Activated CD4-positive, alpha-beta T cell treated with anti-CD3 and anti-CD28 coated beads, Interleukin-2, amount 10 ng/mL, durations not matched to agents 24 days and 14 days (primary cell): ENCODE measurements around the gene TIAM1. TPM values are rescaled to one million over a fixed set of nuclear protein-coding genes. Genes with fewer than 3 reads are reported as not detected.

ENCODE experiments used
- DNase-seq: peaks from one replicate; pipeline ENCODE4 v3.0.0; 2022
- H3K27ac Mint-ChIP-seq: one replicate; pipeline ENCODE4 v1.8.0; 2022; ENCODE audit warnings: mild to moderate bottlenecking, mixed read lengths
- H3K27me3 Mint-ChIP-seq: one replicate; pipeline ENCODE4 v1.8.0; 2022; ENCODE audit warnings: mixed read lengths
- H3K36me3 Mint-ChIP-seq: one replicate; pipeline ENCODE4 v1.8.0; 2022; ENCODE audit warnings: low read depth, mild to moderate bottlenecking, mixed read lengths
- H3K4me1 Mint-ChIP-seq: one replicate; pipeline ENCODE4 v1.8.0; 2021; ENCODE audit warnings: mixed read lengths
- H3K4me3 Mint-ChIP-seq: one replicate; pipeline ENCODE4 v1.8.0; 2022; ENCODE audit warnings: mild to moderate bottlenecking, moderate library complexity, mixed read lengths
- H3K9me3 Mint-ChIP-seq: one replicate; pipeline ENCODE4 v1.8.0; 2021; ENCODE audit warnings: mixed read lengths
- intact Hi-C: fragments of 100-400 bp; cut with micrococcal nuclease; formaldehyde crosslinking; loops from one replicate; pipeline ENCODE4 v1.15.1; 2023
- total RNA-seq: library from RNA; stranded (reverse); gene quantifications from 2 replicates; pipeline ENCODE4 v1.2.3, GENCODE V29; 2022

TIAM1 gene
- total RNA-seq, 1 donor from 2014 or later, result 104 TPM

- H3K27ac Mint-ChIP-seq, result peak overlapping the region; percentile 46
- H3K27me3 Mint-ChIP-seq, result no peaks in the 10 kb centered on the region
- H3K4me1 Mint-ChIP-seq, result peaks cover 54% of the 10 kb centered on the region
- no peaks in the 10 kb centered on the region for H3K9me3 Mint-ChIP-seq
- no peak for DNase-seq
- peaks cover 72% of the 10 kb centered on the region for H3K36me3 Mint-ChIP-seq
- H3K4me3 Mint-ChIP-seq, result peak overlapping the region; percentile 0
- intact Hi-C loops, result no loop called here
These were observed 11.5 kb downstream of the TIAM1 start for GRCh38 chr21:31332525-31332924.

DNA sequence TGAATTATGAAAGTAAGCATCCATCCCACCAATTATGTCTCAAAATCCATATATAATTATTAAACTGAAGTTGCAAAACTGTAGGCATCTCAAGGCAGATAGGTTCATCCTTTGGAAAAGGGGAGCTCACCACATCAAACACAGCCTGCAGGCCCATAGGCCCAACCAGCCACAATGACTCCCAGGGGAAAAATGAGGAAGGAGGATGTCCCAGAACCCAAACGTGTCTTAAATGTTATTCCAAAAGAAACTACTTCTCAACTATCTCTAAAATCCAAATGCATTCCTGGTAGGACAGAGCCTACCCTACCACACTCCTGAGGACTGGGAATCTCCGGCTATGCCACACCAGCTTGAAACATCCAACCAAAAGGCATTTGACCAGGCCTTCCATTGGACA lies 12.8 kb downstream of the TIAM1 start:
- H3K9me3 Mint-ChIP-seq, result no peaks in the 10 kb centered on the region
- peaks cover 66% of the 10 kb centered on the region for H3K36me3 Mint-ChIP-seq
- H3K4me1 Mint-ChIP-seq, result peaks cover 54% of the 10 kb centered on the region
- no peak overlapping the region for H3K27ac Mint-ChIP-seq
- DNase-seq, result no peak
- H3K27me3 Mint-ChIP-seq, result no peaks in the 10 kb centered on the region
- intact Hi-C loops, result no loop called here
- H3K4me3 Mint-ChIP-seq, result no peak overlapping the region

GRCh38 chr21:31330144-31330483 lies 13.9 kb downstream of the TIAM1 start:
- Mint-ChIP-seq H3K4me3 (no peak overlapping the region), H3K9me3 (no peaks in the 10 kb centered on the region), H3K27me3 (no peaks in the 10 kb centered on the region), H3K36me3 (peaks cover 61% of the 10 kb centered on the region), H3K27ac (no peak overlapping the region), H3K4me1 (peaks cover 52% of the 10 kb centered on the region)
- intact Hi-C loops, result no loop called here
- DNase-seq, result no peak

GRCh38 chr21:31329456-31330143 lies 14.5 kb downstream of the TIAM1 start:
- intact Hi-C loops, result no loop called here
- Mint-ChIP-seq H3K4me1 (peaks cover 49% of the 10 kb centered on the region), H3K9me3 (no peaks in the 10 kb centered on the region), H3K27ac (no peak overlapping the region), H3K27me3 (no peaks in the 10 kb centered on the region), H3K36me3 (peaks cover 61% of the 10 kb centered on the region), H3K4me3 (no peak overlapping the region)
- DNase-seq, result no peak

- no peaks in the 10 kb centered on the region for H3K27me3 Mint-ChIP-seq
- intact Hi-C loops, result loop anchor here (1.0 to 2.0 kb wide), 7 partner anchors 15 to 228 kb away; no protein-coding TSS in a partner anchor
- H3K4me3 Mint-ChIP-seq, result peak overlapping the region; percentile 74
- no peaks in the 10 kb centered on the region for H3K9me3 Mint-ChIP-seq
- peaks cover 61% of the 10 kb centered on the region for H3K36me3 Mint-ChIP-seq
- H3K27ac Mint-ChIP-seq, result peak overlapping the region; percentile 92
- peaks cover 28% of the 10 kb centered on the region for H3K4me1 Mint-ChIP-seq
- peak; percentile 80 for DNase-seq
These were observed 17.4 kb downstream of the TIAM1 start for GRCh38 chr21:31326522-31327242.

DNA sequence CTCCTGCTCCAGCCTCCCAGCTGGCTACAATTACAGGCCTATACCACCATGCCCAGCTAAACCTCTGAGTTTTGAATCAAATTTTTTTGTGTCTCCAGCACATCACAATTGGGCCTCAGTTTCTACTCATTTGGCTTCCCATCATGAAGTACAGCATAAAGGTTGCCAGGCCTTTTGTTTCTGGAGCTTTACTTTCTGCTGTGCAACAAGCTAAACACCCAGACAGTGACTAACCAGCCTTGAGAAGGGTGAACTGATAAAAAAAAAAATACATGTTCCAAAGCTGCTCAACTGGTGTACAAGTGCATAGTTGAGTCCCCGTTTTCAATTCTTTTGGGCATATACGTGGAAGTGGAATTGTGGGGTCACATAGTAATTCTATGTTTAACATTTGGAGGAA lies 25.1 kb downstream of the TIAM1 start:
- H3K4me3 Mint-ChIP-seq, result no peak overlapping the region
- intact Hi-C loops, result no loop called here
- H3K9me3 Mint-ChIP-seq, result no peaks in the 10 kb centered on the region
- H3K27me3 Mint-ChIP-seq, result no peaks in the 10 kb centered on the region
- H3K4me1 Mint-ChIP-seq, result peaks cover 21% of the 10 kb centered on the region
- H3K27ac Mint-ChIP-seq, result no peak overlapping the region
- no peak for DNase-seq
- peaks cover 32% of the 10 kb centered on the region for H3K36me3 Mint-ChIP-seq

- peaks cover 22% of the 10 kb centered on the region for H3K4me1 Mint-ChIP-seq
- intact Hi-C loops, result no loop called here
- no peak overlapping the region for H3K4me3 Mint-ChIP-seq
- H3K36me3 Mint-ChIP-seq, result peaks cover 26% of the 10 kb centered on the region
- no peak for DNase-seq
- no peak overlapping the region for H3K27ac Mint-ChIP-seq
- H3K9me3 Mint-ChIP-seq, result no peaks in the 10 kb centered on the region
- H3K27me3 Mint-ChIP-seq, result no peaks in the 10 kb centered on the region
These were observed 26.4 kb downstream of the TIAM1 start for GRCh38 chr21:31317688-31318087.

GRCh38 chr21:31316488-31317169 lies 27.4 kb downstream of the TIAM1 start:
- H3K9me3 Mint-ChIP-seq, result no peaks in the 10 kb centered on the region
- DNase-seq, result no peak
- peaks cover 22% of the 10 kb centered on the region for H3K4me1 Mint-ChIP-seq
- H3K27ac Mint-ChIP-seq, result no peak overlapping the region
- intact Hi-C loops, result no loop called here
- H3K4me3 Mint-ChIP-seq, result no peak overlapping the region
- peaks cover 23% of the 10 kb centered on the region for H3K36me3 Mint-ChIP-seq
- no peaks in the 10 kb centered on the region for H3K27me3 Mint-ChIP-seq

DNA sequence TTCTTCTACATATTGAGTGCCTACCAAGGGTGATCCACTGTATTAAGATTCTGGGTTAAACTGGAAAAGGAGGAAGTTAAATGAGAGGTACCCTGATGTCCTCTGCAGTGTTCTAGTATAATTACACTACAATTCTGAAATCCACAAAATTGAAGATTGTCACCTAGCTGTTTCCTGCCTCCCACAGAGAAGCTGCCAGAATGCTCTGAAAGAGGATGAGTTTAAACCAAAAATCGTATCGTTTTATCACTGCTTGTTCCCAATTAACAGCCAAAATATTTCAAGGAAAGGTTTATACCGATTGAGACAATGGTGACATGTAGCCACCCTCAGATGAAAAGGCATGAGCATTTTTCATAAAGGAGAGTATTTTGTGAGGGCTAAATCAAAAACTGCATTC lies 28.0 kb downstream of the TIAM1 start:
- no peaks in the 10 kb centered on the region for H3K27me3 Mint-ChIP-seq
- peaks cover 22% of the 10 kb centered on the region for H3K4me1 Mint-ChIP-seq
- H3K9me3 Mint-ChIP-seq, result no peaks in the 10 kb centered on the region
- intact Hi-C loops, result no loop called here
- H3K27ac Mint-ChIP-seq, result no peak overlapping the region
- peaks cover 24% of the 10 kb centered on the region for H3K36me3 Mint-ChIP-seq
- DNase-seq, result no peak
- H3K4me3 Mint-ChIP-seq, result no peak overlapping the region

- no peak overlapping the region for H3K27ac Mint-ChIP-seq
- H3K9me3 Mint-ChIP-seq, result no peaks in the 10 kb centered on the region
- intact Hi-C loops, result no loop called here
- H3K4me1 Mint-ChIP-seq, result peaks cover 1% of the 10 kb centered on the region
- H3K4me3 Mint-ChIP-seq, result no peak overlapping the region
- H3K36me3 Mint-ChIP-seq, result peaks cover 18% of the 10 kb centered on the region
- no peak for DNase-seq
- H3K27me3 Mint-ChIP-seq, result no peaks in the 10 kb centered on the region
These were observed 33.3 kb downstream of the TIAM1 start for GRCh38 chr21:31310750-31311149.

DNA sequence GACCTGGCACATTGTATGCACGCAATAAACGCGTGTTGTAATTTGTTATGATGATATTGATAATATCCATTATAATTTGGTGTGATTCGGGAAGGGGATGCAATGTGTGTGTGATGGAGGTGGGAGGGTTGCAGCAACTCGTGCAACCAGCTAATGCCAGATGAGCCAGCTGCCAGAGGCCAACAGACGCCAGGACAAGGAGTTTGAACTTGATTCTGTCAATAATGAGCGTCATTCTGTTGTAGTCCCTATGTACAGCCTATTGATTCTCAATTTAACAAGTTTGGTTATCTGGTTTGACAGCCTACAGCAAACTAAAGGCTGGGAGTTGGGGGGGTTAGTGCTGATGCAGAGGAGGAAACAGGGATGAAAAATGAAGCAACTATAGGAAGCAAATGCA lies 35.5 kb downstream of the TIAM1 start:
- intact Hi-C loops, result no loop called here
- Mint-ChIP-seq H3K9me3 (no peaks in the 10 kb centered on the region), H3K4me1 (peaks cover 1% of the 10 kb centered on the region)

GRCh38 chr21:31305888-31306287 lies 38.2 kb downstream of the TIAM1 start:
- intact Hi-C loops, result no loop called here
- Mint-ChIP-seq H3K27me3 (no peaks in the 10 kb centered on the region), H3K27ac (no peak overlapping the region), H3K4me3 (no peak overlapping the region), H3K9me3 (no peaks in the 10 kb centered on the region), H3K36me3 (peaks cover 11% of the 10 kb centered on the region), H3K4me1 (no peaks in the 10 kb centered on the region)
- DNase-seq, result no peak

More for the DNA sequence above, 35.5 kb downstream of the TIAM1 start:
- Mint-ChIP-seq H3K4me3 (no peak overlapping the region), H3K27ac (no peak overlapping the region), H3K36me3 (peaks cover 18% of the 10 kb centered on the region), H3K27me3 (no peaks in the 10 kb centered on the region)
- DNase-seq, result no peak

GRCh38 chr21:31299291-31300147 lies 44.5 kb downstream of the TIAM1 start:
- no peaks in the 10 kb centered on the region for H3K27me3 Mint-ChIP-seq
- peaks cover 4% of the 10 kb centered on the region for H3K9me3 Mint-ChIP-seq
- intact Hi-C loops, result no loop called here
- no peak overlapping the region for H3K4me3 Mint-ChIP-seq
- H3K36me3 Mint-ChIP-seq, result peaks cover 13% of the 10 kb centered on the region
- peaks cover 20% of the 10 kb centered on the region for H3K4me1 Mint-ChIP-seq
- no peak for DNase-seq
- no peak overlapping the region for H3K27ac Mint-ChIP-seq
